HepG2 (cell line): ENCODE measurements around the gene C1orf159. TPM values are rescaled to one million over a fixed set of nuclear protein-coding genes. Genes with fewer than 3 reads are reported as not detected.

Source experiments
- CENPX ChIP-seq: sonication (generic); formaldehyde crosslinking; IDR thresholded peaks from 2 replicates; pipeline ENCODE4 v1.9.0; 2021; ENCODE audit warnings: mild to moderate bottlenecking, missing genetic modification reagents, moderate library complexity
- DR1 ChIP-seq: sonication (generic); formaldehyde crosslinking; IDR thresholded peaks from 2 replicates; pipeline ENCODE4 v1.8.0; 2021; ENCODE audit warnings: mild to moderate bottlenecking, missing genetic modification reagents, inconsistent platforms
- ESRRA ChIP-seq: sonication (generic); formaldehyde crosslinking; IDR thresholded peaks from 2 replicates; pipeline ENCODE4 v1.5.1; 2020; ENCODE audit warnings: mild to moderate bottlenecking, low read depth, missing genetic modification reagents
- FOXA3 ChIP-seq: IDR thresholded peaks from 2 replicates; pipeline ENCODE4 v1.6.1; 2016; ENCODE audit warnings: missing genetic modification reagents, missing compliant biosample characterization
- KDM1A ChIP-seq: IDR thresholded peaks from 2 replicates; pipeline ENCODE4 v1.6.1; 2016; ENCODE audit warnings: missing compliant biosample characterization
- MAF1 ChIP-seq: sonication (generic); formaldehyde crosslinking; IDR thresholded peaks from 2 replicates; pipeline ENCODE4 v1.5.0; 2020; ENCODE audit warnings: missing genetic modification reagents, borderline replicate concordance
- MEIS2 ChIP-seq: sonication (generic); formaldehyde crosslinking; IDR thresholded peaks from 2 replicates; pipeline ENCODE4 v1.9.0; 2021; ENCODE audit warnings: mild to moderate bottlenecking, missing genetic modification reagents
- NBN ChIP-seq: fragments of 450-650 bp; conservative IDR thresholded peaks from 2 replicates; pipeline ENCODE4 v1.6.1; 2017
- NFE2L2 ChIP-seq: fragments of 150-350 bp; IDR thresholded peaks from 2 replicates; pipeline ENCODE4 v1.6.1; 2014; ENCODE audit warnings: low read length
- ONECUT2 ChIP-seq: sonication (generic); formaldehyde crosslinking; IDR thresholded peaks from 2 replicates; pipeline ENCODE4 v1.4.0; 2020; ENCODE audit warnings: missing genetic modification reagents
- POGZ ChIP-seq: sonication (generic); formaldehyde crosslinking; IDR thresholded peaks from 2 replicates; pipeline ENCODE4 v1.4.0; 2020; ENCODE audit warnings: mild to moderate bottlenecking, missing genetic modification reagents
- RFX5 ChIP-seq: IDR thresholded peaks from 2 replicates; pipeline ENCODE4 v1.6.1; 2011; ENCODE audit warnings: low read depth, low read length, improper control_type of control experiment
- ZBTB1 ChIP-seq: sonication (generic); formaldehyde crosslinking; IDR thresholded peaks from 2 replicates; pipeline ENCODE4 v1.4.0; 2020; ENCODE audit warnings: missing genetic modification reagents, borderline replicate concordance
- ZNF432 ChIP-seq: sonication (generic); formaldehyde crosslinking; IDR thresholded peaks from 2 replicates; pipeline ENCODE4 v1.5.0; 2020; ENCODE audit warnings: missing genetic modification reagents, mild to moderate bottlenecking, borderline replicate concordance
- ZNF446 ChIP-seq: sonication (generic); formaldehyde crosslinking; IDR thresholded peaks from 2 replicates; pipeline ENCODE4 v1.5.0; 2020; ENCODE audit warnings: mild to moderate bottlenecking, missing genetic modification reagents
- ZNF747 ChIP-seq: sonication (generic); formaldehyde crosslinking; IDR thresholded peaks from 2 replicates; pipeline ENCODE4 v1.8.1; 2023; ENCODE audit warnings: missing genetic modification reagents, mild to moderate bottlenecking, borderline replicate concordance
- polyA plus RNA-seq, 8 experiments: library from polyadenylated mRNA; depleted of rRNA in 3 of 8; stranded (reverse) in 7 of 8; unstranded in 1 of 8; fragments of >200 nt; fragmentation: Illumina TruSeq in 4 of 8; extraction: Trizol in 4 of 8; gene quantifications; 2 replicates each; pipeline versions ENCODE4 v1.2.1 to v1.2.3, GENCODE V29; 2011 to 2016; ENCODE audit warnings: low read depth in 4 of 8, missing spikeins in 1 of 8, mixed read lengths in 1 of 8; ENCODE audit not compliant: insufficient read depth in 1 of 8
- total RNA-seq, 5 experiments: library from RNA; depleted of rRNA; stranded (reverse); fragments of >200 nt; fragmentation: Illumina TruSeq; extraction: Trizol; gene quantifications; 2 replicates each; pipeline ENCODE4 v1.2.3, GENCODE V29; 2016; ENCODE audit warnings: low read depth in 1 of 5
- TF ChIP-seq, protein P1 (sequence below): sonication (generic); formaldehyde crosslinking; IDR thresholded peaks from 2 replicates; pipeline ENCODE4 v1.4.0; 2020; ENCODE audit warnings: mild to moderate bottlenecking, missing genetic modification reagents
- TF ChIP-seq, protein P2 (sequence below): sonication (generic); formaldehyde crosslinking; IDR thresholded peaks from 2 replicates; pipeline ENCODE4 v1.8.0; 2022; ENCODE audit warnings: low read depth, missing genetic modification reagents
- TF ChIP-seq, protein P3 (sequence below): sonication (generic); formaldehyde crosslinking; IDR thresholded peaks from 2 replicates; pipeline ENCODE4 v1.5.1; 2020; ENCODE audit warnings: missing genetic modification reagents, mild to moderate bottlenecking, borderline replicate concordance

The C1orf159 gene
- total and polyA plus RNA-seq, 2 of the 13 experiments (the other 11 are each of a cell fraction or from before 2014, with no cell fraction given) = 3.8 to 6.7 TPM

DNA sequence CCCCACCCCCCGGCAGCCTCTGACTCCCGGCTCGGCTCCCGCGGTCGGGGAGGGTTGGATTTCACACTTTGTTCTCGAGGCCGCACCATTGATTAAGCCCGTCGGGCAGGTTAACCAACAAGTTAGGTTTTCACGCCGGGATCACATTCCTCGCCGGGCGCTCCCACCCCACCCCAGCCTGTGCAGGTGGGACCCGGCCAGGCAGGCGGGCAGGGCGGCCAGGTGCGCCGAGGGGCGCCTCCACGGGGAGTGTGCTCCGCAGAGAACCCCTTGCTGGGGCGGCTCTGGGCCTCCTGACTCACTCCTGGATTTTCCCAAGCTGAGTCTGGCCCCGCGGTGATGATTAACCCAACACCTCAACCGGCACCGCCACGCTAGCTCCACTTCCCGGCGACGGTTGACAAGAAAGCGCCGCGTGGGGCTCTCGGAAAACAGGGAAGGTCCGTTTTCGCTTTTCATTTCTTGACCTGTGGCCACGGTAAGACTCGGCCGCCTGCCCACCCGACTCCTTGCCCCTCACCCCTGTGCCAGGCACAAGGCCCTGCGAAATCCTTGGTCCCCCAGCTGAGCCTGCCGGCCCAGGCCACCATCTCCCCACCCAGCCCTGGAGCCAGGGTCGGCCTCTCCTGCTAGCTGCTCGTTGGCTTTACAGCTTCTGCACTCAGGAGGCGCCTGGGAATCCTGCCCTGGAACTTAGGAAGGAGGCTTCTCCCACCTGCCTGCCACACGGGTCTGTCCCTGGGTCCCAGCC is 49.0 kb upstream of the C1orf159 start (continued):
- TF ChIP-seq, protein P1, sequence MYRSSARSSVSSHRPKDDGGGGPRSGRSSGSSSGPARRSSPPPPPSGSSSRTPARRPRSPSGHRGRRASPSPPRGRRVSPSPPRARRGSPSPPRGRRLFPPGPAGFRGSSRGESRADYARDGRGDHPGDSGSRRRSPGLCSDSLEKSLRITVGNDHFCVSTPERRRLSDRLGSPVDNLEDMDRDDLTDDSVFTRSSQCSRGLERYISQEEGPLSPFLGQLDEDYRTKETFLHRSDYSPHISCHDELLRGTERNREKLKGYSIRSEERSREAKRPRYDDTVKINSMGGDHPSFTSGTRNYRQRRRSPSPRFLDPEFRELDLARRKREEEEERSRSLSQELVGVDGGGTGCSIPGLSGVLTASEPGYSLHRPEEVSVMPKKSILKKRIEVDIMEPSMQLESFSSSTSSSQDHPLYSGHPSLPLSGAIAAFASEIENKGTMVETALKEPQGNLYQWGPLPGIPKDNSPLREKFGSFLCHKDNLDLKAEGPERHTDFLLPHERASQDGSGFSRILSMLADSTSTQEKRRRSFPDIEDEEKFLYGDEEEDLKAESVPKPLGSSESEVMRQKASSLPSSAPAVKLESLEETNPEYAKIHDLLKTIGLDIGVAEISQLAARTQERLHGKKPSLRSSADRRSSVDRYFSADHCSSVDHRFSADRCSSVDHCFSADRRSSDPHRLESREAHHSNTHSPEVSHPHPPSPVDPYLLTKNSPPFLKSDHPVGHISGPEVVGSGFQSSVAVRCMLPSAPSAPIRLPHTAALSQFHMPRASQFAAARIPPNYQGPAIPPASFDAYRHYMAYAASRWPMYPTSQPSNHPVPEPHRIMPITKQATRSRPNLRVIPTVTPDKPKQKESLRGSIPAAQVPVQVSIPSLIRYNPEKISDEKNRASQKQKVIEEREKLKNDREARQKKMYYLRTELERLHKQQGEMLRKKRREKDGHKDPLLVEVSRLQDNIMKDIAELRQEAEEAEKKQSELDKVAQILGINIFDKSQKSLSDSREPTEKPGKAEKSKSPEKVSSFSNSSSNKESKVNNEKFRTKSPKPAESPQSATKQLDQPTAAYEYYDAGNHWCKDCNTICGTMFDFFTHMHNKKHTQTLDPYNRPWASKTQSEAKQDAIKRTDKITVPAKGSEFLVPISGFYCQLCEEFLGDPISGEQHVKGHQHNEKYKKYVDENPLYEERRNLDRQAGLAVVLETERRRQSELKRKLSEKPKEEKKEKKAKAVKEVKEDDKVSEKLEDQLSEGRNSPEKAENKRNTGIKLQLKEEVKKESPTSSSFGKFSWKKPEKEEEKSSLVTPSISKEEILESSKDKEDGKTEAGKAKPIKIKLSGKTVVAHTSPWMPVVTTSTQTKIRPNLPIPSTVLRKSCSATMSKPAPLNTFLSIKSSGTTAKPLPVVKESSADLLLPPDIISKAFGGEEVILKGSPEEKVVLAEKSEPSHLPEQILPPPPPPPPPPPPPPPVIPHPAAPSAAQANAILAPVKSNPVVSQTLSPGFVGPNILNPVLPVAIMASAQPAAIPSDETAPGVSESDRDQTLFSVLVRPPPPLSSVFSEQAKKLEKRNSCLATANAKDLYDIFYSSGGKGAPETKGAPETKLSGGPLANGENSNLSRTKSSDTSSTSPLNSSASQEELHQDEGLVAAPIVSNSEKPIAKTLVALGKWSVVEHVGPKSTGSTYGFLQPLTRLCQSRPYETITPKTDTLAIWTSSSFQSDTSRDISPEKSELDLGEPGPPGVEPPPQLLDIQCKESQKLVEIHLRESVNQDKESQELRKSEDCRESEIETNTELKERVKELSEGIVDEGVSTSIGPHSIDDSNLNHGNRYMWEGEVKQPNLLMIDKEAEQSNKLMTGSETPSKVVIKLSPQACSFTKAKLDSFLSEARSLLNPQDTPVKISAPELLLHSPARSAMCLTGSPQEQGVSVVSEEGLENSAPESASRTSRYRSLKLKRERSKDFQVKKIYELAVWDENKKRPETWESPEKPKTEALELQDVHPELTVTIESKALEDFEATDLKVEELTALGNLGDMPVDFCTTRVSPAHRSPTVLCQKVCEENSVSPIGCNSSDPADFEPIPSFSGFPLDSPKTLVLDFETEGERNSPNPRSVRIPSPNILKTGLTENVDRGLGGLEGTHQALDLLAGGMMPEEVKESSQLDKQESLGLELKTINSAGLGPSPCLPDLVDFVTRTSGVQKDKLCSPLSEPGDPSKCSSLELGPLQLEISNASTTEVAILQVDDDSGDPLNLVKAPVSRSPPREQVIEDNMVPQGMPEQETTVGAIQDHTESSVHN = no peak
- TF ChIP-seq KDM1A (CRISPR knock-in tag) = no peak
- TF ChIP-seq CENPX (CRISPR knock-in tag) = no peak
- no peak for TF ChIP-seq ZNF432 (CRISPR knock-in tag)
- no peak for TF ChIP-seq ZNF446 (CRISPR knock-in tag)
- no peak for TF ChIP-seq DR1 (CRISPR knock-in tag)
- TF ChIP-seq, protein P2, sequence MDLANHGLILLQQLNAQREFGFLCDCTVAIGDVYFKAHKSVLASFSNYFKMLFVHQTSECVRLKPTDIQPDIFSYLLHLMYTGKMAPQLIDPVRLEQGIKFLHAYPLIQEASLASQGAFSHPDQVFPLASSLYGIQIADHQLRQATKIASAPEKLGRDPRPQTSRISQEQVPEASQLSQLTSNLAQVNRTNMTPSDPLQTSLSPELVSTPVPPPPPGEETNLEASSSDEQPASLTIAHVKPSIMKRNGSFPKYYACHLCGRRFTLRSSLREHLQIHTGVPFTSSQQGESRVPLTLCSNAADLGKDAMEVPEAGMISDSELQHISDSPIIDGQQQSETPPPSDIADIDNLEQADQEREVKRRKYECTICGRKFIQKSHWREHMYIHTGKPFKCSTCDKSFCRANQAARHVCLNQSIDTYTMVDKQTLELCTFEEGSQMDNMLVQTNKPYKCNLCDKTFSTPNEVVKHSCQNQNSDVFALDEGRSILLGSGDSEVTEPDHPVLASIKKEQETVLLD (CRISPR knock-in tag) = no peak
- TF ChIP-seq RFX5 = no peak
- no peak for TF ChIP-seq NBN
- no peak for TF ChIP-seq FOXA3
- TF ChIP-seq NFE2L2 = no peak
- TF ChIP-seq POGZ (CRISPR knock-in tag) = no peak
- no peak for TF ChIP-seq ONECUT2 (CRISPR knock-in tag)
- TF ChIP-seq MEIS2 = peak; percentile 43; the same call in 1 of the 2 replicates
- TF ChIP-seq, protein P3, sequence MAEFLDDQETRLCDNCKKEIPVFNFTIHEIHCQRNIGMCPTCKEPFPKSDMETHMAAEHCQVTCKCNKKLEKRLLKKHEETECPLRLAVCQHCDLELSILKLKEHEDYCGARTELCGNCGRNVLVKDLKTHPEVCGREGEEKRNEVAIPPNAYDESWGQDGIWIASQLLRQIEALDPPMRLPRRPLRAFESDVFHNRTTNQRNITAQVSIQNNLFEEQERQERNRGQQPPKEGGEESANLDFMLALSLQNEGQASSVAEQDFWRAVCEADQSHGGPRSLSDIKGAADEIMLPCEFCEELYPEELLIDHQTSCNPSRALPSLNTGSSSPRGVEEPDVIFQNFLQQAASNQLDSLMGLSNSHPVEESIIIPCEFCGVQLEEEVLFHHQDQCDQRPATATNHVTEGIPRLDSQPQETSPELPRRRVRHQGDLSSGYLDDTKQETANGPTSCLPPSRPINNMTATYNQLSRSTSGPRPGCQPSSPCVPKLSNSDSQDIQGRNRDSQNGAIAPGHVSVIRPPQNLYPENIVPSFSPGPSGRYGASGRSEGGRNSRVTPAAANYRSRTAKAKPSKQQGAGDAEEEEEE (CRISPR knock-in tag) = no peak
- no peak for TF ChIP-seq MAF1 (CRISPR knock-in tag)
- peak; percentile 21; the same call in 1 of the 2 replicates for TF ChIP-seq ZNF747 (CRISPR knock-in tag)
- no peak for TF ChIP-seq ZBTB1 (CRISPR knock-in tag)
- 0 out of 2 replicates have a peak, but pooled peaks have one; percentile 27 for TF ChIP-seq ESRRA (CRISPR knock-in tag)
